COLO829 (cell line): ENCODE results near the gene DSPP.
"Not testable (repeated sequence)": the region's sequence is repeated elsewhere in the genome, so short reads cannot be mapped to it uniquely, and the experiment has no call there.

ENCODE experiments used
- DNase-seq: peaks from one replicate; pipeline ENCODE4 v3.0.0; 2012; ENCODE audit warnings: low spot score

Gene DSPP

DNA sequence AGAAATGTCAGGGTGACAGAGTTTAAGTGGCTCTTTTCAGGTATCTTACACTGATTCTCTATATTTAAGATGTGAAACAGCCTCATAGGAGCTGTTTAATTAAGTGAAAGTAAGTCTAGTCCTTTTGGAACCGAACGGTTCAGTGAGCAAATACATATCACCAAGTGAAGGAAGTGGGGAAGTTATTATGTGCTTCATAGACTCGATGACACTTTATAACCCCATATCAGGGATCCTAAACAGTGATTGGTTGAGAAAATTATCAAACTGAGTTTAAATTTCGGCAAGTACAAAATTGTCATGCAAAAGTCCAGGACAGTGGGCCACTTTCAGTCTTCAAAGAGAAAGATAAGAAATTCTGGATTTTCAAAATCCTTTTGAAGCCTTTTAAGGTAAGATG is at the start of gene DSPP:
Gene DSPP (plus strand): TSS at position 301 of the 400 bp plus-strand sequence. CDS start 2,380 bp downstream, outside the sequence.
- no peak for DNase-seq

DNA sequence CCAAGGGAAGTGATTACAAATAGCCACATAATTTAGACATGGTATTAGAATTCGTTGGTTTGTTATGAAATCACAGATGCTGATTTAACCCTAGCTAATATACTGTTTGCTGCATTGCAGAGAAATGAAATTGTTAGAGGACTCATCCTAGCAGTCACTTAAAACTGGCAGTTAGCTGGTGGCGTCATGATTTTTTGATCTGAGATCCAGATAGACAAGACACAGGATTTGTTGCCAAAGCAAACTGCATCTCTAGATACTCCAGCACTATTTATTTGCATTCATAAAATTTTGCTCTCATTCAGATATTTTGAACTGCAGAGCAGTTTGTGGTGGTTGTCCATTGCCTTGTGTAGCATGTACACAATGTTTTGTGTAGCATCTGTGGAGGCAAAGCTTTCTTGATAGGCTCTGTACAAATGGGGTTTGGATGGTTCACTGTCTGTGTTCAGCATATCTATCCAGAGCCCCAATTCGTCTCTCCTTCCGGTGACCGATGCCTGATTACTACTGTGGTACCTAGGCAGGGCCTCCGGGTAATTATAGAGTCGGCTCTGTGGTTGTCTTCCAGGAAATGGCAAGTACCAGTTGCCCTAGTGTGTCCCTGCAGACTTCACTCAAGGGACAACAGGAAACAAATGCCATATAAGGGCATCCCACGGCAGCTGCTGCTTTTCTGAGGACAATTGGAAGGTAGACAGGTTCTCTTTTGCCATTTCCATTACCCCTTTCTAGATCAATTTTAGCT is 49.1 kb upstream of the DSPP start:
- DNase-seq: no peak

DNA sequence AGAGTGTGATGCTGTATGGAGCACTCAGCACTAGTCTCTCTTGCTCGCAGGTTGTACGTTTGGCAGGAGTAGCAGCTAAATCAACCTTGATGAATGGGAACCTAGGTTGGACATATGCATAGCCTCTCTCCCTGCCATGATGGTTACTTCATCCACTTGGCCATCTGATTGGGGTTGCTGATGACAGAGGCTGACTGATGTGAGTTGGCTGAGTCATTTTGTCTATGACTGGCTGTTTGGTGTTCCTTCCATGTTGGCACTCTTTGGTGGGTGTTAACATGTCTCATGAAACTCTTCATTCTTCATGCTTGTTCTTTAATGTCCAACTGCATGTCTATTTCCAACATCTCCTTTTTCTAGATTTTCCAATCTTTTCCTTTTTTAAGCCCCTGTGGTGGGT is 47.5 kb upstream of the DSPP start:
- no peak for DNase-seq

DNA sequence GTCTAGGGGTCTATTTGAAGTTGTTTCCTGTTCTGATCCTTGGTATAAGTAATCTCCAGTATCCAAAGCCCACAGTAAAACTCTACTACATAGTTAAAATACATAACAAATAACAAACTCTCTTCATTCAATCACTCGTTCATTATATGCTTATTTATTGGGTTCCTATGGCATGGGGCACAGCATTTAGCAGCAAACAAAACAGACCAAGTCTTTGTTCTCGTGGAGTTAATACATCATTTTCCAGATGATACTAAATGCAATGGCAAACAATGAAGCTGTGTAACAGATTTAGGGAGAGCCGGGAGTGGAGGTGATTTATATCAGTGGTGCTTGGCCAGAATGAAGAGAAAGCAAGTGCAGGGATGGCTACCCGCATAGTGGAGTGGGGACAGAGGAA is 42.6 kb upstream of the DSPP start:
- DNase-seq: peak; percentile 54

DNA sequence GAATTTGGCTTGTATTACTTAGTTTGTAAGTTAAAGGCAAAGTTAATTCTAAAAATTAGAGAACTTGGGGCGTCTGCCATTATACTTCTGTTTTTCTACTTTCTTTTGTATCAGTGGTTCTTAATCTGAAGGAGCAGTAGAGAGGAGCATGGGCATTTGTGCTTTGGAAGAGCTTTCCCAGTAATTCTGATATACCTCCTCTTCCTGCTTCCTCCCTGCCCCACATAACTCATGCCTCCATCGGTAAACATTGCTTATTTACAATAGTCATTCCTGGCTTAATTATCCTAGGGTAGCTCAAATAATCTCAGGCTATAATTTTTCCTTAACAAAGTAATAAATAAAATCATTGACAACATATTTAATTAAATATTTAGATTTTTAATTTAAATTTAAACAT is 42.1 kb upstream of the DSPP start:
- DNase-seq: no peak

DNA sequence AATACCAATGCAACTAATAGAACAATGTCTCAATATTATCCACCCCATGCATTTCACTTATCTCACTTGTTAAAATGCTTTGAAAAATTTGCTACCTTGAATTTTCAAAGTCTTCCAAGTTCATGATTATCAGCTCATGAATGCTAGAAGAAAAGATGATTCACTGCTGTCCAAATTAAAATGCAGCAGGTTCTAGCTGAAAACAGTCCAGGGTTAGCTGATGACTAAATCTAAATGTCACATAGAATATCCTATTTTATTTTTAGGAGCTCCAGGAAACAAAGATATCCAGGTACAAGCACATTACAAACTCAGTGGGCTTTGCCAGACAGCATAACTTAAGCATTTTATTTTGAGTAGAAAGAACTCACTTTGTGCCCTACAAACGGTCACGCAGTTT is 41.1 kb upstream of the DSPP start:
- DNase-seq: no peak

DNA sequence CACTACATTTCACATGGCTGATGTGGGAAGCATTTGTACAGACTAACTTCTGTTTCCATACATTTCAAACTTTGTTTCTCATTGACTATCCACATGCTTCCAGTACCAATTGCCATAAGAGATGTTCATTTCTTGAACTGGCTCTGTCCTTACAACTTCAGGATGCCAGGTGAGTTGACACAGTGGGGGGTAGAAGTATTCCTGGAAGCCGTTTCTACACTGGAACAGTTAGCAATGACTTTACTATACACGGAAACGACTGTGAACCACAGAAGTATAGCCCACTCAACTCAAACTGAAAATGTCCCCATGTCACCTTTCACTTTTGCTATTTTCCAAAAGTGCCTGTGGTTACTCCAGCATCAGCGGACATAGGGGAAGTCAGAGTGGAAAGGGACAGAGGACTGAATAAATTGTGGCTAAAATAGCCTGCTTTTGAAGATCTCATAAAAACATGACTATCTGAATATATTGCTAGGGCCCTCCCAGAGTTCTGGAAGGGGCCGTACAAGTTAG is 38.0 kb upstream of the DSPP start:
- no peak for DNase-seq

DNA sequence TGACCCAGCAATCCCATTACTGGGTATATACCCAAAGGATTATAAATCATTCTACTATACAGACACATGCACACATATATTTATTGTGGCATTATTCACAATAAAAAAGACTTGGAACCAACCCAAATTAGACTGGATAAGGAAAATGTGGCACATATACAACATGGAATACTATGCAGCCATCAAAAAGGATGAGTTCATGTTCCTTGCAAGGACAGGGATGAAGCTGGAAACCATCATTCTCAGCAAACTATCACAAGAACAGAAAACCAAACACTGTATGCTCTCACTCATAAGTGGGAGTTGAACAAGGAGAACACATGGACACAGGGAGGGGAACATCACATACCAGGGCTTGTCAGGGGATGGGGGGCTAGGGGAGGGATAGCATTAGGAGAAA is 34.0 kb upstream of the DSPP start:
- DNase-seq: not testable (repeated sequence)

DNA sequence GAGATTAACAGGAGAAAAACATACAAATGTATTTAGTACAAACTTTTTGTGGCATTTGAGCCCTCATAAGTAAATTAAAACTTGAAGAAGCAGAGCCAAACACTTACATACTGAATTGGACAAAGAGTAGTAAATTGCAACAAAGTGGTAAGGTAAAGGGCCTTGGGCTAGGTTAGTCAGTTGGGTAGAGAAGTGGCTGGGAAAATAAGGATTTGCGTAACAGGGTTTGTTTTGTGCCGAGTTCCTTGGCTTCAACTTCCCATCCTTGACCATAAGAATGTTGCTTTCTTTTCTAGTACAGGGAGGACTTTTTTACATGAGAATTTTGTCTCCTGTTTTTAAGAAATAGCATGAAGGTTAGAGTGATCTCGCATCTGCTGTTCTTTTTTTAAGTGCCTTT is 33.3 kb upstream of the DSPP start:
- DNase-seq: no peak

DNA sequence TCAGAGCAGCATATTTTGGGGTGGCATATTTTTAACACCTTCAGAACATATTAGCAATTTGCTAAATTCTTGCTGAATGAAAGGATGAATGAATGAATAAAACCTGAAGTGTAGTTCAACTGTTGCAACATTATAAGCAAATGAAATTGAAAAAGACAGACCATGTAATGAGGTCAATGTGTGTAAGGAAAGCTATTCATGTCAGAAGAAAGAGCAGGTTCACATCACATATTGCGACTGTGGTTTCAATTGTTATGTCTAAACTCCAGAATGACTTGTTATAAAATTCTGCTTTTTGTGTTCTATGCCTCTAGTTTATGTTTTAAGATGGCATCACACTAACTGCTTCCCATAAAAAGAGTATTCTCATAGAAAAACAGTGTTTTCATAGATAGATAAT is 32.9 kb upstream of the DSPP start:
- no peak for DNase-seq

DNA sequence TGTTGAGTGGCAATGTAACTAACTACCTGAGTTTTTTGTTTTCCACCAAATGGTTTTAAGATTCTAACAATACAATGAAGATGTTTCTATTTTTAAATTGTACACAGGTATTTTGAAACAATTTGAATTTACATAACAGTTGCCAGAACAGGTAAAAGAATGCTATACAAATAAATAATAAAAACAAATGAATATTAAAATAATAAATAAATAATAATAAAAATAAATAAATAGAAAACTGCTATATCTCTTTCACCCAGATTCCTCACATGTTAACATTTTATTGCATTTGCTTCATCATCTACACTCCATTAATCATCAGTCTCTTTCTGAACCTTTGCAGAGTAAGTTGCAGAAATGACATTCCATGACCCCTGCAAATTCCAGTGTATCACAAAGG is 32.3 kb upstream of the DSPP start:
- no peak for DNase-seq

DNA sequence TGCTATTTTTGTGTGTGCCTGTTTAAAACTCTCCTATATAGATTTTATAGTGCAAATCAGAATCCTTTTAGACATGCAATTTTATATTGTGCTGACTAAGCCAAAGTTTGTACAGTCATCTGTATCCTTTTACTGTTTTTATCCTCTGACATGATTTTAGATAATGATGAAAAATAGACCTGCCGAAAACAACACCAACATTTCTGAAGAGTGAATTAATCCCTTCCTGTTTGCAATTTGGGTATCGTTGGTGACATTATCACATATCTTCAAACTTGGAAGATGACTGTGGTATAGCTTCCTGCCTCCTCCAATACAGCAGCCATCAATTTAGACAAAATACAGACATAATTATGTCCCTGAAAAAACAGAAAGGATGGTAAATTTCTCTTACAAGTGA is 28.9 kb upstream of the DSPP start:
- no peak for DNase-seq

DNA sequence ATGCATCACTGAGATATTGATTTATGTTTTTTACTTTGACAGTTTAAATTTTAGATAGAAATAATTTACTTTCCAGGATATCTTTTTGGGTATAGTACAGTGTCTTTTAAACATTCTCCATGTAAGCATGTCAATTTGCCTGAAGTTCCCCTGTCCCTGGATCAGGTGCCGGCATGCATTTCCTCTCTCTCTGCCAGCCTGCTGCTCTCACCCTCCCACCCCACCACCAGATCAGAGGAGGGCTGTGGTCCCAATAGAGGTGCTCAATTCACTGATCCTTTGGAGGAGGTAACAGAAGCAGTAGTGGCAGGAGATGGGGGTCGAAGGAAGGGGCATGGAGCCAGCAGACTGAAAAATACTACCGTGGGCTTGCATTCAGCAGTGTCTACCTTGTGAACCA is 28.3 kb upstream of the DSPP start:
- no peak for DNase-seq

DNA sequence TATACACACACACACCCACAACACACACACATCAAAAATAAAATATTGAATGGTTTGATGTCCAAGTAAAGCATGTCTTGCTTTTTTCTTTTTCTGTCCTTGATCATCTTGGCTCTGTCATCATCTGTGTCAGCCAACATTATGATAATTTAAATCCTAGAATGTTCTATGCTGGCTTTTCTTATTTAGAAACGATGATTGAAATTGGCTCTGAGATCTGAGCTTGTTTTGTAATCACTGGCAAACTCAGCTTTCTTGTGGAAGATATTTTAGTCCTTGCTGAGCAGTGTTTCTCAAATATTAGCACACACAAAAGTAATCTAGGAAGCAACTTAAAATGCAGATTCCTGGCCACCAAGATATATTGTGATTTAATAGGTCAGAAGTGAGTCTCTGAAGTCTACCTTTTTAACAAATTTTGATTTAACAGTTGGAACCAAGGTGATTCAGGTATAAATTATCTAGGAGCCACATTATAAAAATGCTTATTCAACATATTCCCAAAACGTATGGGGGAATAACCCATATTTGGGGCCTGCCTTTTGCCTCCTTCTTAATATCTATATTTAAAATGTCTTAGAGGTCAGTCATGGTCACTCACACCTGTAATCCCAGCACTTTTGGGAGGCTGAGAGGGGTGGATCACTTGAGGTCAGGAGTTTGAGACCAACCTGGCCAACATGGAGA is 24.0 kb upstream of the DSPP start:
- DNase-seq: no peak

DNA sequence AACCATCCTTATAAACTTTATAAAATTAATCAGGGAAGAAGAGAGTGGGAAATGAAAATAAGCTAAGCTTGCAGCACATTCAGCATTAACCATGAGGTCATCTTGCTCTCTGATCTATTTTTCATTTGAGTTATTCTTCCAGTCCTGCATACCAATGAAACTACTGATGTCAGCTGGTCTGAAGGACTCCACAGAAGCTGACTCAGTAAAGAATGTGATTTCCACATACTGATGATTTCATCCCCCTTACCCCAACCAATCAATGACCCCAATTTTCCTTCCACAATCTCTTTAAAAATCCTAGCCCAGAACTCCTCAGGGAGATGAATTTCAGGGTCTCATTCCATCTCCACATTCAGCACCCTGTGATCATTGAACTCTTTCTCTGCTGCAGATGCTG is 18.8 kb upstream of the DSPP start:
- no peak for DNase-seq

DNA sequence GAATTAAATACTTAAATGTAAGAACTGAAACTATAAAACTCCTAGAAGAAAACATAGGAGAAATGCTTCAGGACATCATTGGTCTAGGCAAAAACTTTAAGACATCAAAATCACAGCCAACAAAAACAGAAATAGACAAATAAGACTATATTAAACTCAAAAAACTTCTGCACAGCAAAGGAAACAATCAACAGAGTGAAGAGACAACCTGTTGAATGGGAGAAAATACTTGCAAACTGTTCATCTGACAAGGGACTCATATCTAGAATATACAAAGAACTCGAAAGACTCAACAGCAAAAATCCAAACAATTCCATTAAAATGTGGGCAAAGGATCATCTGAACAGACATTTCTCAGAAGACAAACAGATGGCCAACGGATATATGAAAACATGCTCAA is 16.2 kb upstream of the DSPP start:
- no peak for DNase-seq

DNA sequence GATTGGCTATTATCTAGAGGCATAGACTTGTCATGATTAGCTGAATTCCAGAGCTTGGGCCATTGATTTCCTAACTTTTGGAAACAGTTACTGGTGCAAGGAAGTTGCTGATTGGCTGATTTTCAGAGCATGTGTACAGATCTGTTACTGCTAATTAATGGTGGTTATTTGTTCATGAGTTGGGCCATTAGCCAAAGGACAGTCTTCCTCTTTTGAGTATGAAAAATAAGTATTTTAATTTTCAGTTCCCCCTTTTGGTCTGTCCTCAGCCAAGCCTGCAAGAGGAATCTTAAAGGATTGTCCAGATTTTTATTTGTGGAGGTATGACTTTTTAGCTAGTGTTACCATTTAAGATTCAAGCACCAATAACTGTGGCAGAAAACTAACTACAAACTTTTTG is 7.0 kb upstream of the DSPP start:
- no peak for DNase-seq

DNA sequence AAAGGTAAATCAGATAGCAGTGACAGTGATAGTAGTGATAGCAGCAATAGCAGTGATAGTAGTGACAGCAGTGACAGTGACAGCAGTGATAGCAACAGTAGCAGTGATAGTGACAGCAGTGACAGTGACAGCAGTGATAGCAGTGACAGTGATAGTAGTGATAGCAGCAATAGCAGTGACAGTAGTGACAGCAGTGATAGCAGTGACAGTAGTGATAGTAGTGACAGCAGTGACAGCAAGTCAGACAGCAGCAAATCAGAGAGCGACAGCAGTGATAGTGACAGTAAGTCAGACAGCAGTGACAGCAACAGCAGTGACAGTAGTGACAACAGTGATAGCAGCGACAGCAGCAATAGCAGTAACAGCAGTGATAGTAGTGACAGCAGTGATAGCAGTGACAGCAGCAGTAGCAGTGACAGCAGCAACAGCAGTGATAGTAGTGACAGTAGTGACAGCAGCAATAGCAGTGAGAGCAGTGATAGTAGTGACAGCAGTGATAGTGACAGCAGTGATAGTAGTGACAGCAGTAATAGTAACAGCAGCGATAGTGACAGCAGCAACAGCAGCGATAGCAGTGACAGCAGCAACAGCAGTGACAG is 6.1 kb downstream of the DSPP start:
- DNase-seq: no peak

DNA sequence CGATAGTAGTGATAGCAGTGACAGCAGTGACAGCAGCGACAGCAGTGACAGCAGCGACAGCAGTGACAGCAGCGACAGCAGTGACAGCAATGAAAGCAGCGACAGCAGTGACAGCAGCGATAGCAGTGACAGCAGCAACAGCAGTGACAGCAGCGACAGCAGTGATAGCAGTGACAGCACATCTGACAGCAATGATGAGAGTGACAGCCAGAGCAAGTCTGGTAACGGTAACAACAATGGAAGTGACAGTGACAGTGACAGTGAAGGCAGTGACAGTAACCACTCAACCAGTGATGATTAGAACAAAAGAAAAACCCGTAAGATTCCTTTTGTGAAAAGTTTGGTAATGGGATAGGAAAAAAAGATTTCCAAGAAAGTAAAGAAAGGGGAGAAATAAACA is 7.9 kb downstream of the DSPP start:
- no peak for DNase-seq

DNA sequence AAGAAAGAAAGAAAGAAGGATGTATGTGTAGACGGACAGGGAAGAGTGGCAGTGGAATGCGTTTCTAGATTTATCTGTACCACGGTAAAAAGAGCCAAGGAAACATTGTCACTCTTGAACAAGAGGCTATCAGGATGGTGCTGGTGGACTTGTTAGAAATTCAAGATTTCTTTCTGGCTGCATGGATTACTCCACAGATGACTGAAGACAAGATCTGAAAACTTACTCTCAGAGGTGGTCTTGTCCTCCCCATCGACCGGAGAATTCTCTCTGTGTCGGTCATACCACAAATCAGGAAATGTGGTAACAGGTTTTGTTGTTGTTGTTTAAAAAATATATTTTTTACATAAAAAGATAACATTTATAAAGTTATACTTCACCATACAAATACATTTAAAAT is 11.8 kb downstream of the DSPP start:
- no peak for DNase-seq

DNA sequence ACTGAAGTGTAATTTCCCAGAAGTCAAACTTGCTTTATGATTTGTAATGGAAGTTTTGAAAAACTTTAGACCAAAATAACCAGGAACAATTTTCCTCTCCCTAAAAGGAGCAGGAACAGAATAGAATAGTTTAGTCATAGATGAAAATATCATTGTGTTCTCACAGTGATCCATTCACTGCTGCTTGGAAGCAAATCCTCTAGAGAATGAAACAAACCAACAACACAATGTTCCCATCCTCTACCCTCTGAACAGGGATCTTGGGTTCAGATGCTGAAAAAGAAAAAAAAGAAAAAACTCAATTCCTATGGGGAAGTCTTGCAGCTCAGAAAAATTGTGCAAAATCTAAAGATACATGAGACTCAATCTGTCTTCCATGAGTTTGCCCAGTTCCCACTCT is 12.2 kb downstream of the DSPP start:
- DNase-seq: no peak

DNA sequence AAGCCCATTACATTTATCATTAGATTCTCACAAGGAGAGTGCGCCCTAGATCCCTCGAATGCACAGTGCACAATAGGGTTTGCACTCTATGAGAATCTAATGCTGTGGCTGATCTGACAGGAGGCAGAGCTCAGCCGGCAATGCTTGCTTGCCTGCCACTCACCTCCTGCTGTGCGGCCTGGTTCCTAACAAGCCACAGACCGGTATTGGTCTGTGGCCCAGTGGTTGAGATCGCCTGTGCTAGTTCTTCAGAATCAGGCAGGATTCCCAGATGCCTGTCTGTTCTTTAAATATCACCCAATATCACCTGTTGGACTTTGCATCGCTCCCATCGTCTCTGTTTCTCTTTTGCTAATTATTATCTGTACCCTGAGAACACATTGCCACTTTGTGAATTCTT is 14.0 kb downstream of the DSPP start:
- no peak for DNase-seq

DNA sequence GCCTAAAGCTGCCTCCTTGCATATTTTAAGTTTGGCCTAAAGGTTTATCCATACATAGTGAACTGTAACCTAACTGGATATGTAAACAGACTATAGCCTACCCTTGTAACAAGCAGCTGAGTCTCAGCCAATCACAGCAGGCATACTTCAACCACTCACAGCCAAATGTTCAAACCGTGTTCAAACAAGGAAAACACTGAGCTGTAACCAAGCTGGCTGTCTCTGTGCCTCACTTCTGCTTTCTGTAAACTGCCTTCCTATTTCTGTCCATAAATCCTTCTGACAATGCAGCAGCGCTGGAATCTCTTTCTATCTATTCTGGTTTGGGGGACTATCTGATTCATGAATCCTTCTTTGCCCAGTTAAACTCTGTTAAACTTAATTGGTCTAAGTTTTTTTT is 16.4 kb downstream of the DSPP start:
- DNase-seq: no peak
